HG02840 (cell line): ENCODE measurements around the gene FOSL1.
A peak's percentile ranks its signal among the peaks of the same experiment; 100 is the strongest.
"Not testable (repeated sequence)": the region's sequence is repeated elsewhere in the genome, so short reads cannot be mapped to it uniquely, and the experiment has no call there.

Experiments
- ATAC-seq: cut with Tn5 transposase; IDR thresholded peaks from one replicate; pipeline ENCODE4 v1.9.1; 2021; ENCODE audit warnings: mild to moderate bottlenecking, moderate library complexity, moderate number of reproducible peaks; ENCODE audit not compliant: unreplicated experiment, low FRiP score

FOSL1 gene

DNA sequence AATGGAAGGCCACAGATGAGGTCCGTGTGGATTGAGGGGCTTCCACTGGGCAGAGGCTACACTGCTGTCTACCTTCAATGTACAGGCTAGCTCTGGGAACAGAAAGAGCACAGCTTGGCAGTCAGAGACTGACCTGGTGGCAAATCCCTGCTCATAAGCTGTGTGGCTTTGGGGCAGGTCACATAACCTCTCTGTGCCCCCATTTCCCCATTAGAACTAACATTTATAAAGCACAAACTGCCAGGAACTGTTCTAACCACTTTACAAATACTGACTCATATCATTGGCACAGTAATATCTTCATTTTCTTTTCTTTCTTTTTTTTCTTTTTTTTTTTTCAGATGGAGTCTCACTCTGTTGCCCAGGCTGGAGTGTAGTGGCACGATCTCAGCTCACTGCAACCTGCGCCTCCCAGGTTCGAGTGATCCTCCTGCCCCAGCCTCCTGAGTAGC lies 3.1 kb downstream of the FOSL1 start:
- ATAC-seq = no peak

- no peak for ATAC-seq
Observed at GRCh38 chr11:65896034-65896999, 3.9 kb downstream of the FOSL1 start.

GRCh38 chr11:65895482-65895981 lies 4.7 kb downstream of the FOSL1 start:
- ATAC-seq = no peak

GRCh38 chr11:65894034-65894591 lies 6.1 kb downstream of the FOSL1 start:
- ATAC-seq = no peak

- ATAC-seq = no peak
Observed at GRCh38 chr11:65892661-65893317, 7.4 kb downstream of the FOSL1 start.

- not testable (repeated sequence) for ATAC-seq
Observed at GRCh38 chr11:65892137-65892540, 8.0 kb downstream of the FOSL1 start.

DNA sequence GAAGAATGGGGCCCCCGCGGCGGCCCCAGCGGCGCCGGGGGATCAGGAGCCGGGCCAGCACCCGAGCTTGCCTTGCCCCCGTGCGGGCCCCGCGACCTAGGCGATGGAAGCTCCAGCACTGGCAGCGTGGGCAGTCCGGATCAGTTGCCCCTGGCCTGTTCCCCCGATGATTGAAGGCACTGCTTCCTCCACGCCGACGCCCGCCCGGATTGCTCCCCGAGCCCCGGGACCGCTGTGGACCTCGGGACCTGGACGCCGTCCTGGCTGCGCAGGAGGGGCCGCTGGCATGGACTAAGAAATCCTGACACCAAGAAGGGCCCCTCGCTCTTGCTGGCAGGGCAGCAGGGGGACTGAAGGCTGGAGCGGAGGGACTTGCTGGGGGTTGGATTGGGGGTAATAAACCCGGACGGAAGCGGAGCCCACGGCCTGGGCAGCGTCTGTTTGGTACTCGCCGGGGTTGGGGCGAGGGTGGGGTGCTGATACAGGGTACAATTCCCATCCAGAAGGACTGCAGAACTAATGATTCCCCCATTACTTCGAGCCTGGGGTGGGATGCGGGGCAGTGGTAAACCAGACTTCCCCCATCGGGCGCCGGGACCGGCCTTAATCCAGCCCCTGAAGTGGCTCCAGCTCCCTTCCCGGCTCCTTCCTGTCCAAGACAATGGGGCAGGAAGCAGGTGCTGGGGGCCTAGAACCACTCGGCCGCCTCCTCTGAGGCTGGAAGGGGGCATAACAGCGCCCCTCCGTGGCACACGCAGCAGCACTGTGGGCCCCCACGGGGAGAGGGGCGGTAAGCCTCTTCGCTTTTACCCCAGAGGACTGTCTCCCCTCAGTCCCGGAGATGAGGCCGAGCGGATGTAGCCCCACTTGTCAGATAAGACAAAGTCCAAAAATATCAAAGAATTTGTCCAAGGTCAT lies 8.7 kb downstream of the FOSL1 start:
- no peak for ATAC-seq

DNA sequence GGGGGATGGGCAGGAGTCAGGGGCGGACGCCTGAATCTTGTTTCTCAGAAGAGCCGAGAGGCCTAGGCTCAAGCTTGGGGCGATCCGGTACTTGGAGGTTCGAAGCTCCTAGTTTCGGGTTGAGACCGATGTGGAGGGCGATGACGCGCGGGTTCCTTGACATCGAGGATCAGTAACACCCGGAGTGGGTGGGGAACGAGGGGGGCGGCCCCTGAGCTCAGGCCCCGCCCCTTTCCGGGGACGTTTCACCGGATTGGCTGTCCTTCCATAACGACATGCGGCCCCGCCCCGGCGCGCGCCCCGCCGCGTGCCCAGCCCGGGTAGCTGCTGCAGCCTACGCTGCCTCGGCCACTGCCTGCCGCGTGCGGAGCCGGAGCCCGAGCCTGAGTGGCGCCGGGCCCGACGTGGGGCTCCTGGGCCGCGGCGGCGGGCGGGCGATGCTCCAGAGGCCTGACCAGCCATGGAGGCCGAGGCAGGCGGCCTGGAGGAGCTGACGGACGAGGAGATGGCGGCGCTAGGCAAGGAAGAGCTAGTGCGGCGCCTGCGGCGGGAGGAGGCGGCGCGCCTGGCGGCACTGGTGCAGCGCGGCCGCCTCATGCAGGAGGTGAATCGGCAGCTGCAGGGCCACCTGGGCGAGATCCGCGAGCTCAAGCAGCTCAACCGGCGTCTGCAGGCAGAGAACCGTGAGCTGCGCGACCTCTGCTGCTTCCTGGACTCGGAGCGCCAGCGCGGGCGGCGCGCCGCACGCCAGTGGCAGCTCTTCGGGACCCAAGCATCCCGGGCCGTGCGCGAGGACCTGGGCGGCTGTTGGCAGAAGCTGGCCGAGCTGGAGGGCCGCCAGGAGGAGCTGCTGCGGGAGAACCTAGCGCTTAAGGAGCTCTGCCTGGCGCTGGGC lies 9.6 kb downstream of the FOSL1 start, which contains the start of gene CCDC85B:
TSS of gene CCDC85B (plus strand) at position 350 of the 895 bp plus-strand sequence. CDS start at position 461, 111 bp downstream.
- ATAC-seq = peak; percentile 48

GRCh38 chr11:65888163-65888814 lies 11.9 kb downstream of the FOSL1 start, which contains the start of gene FIBP:
Gene FIBP (minus strand): TSS chr11:65888471. CDS start chr11:65888418, 53 bp downstream.
- ATAC-seq = peak; percentile 54

DNA sequence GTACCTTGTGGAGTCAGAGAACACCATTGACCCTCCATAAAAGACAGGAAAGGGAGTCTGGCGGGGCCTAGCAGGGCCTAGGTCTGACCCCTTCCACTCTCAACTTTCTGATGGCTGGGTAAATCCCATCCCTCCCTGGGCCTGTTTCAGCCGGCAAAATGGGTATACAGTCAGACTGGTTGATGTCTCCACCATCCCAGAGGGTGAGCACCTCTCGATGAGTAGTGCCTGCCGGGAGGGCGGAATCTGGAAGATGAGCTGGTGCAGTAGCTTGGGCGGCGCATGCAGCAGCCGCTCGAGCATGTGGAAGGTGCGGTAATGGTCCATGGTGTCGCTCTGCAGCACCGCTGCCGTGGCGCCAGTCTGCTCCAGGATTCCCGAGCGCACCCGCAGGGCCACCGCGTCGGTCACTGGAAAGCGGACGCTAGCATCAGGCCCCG lies 12.4 kb downstream of the FOSL1 start:
- ATAC-seq = no peak

DNA sequence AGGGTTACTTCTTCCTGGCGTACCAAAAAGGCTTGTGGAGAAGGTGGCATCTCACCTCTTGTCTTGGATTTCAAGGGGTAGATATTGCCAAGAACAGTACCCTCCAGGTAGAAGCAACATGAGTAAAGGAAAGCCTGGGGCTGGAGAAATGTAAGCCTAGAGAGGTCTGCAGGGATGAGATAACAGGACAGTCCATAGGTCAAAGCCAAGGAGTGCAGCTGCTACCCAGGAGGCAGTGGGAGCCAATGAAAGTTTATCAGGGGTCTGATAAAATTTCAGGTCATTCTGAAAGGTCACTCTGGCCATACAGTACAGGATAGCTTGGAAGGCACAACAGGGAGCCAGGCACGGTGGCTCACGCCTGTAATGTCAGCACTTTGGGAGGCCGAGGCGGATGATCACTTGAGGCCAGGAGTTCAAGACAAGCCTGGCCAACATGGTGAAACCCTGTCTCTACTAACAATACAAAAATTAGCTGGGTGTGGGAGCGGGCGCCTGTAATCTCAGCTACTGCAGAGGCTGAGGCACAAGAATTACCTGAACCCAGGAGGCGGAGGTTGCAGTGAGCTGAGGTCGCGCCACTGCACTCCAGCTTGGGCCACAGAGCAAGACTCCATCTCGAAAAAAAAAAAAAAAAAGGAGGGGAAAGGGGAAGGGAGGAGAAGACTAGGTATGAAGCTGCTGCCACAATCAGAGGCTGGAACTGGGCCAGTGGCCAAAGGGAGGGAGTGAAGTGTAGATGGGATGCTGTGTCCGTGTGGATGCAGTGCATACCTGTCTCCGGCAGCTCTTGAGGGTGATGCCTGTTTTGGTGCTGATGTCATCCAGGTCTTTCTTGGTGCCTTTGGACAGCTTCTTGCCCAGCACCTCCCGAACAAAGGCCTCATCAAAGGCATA lies 13.1 kb downstream of the FOSL1 start:
- ATAC-seq = no peak

DNA sequence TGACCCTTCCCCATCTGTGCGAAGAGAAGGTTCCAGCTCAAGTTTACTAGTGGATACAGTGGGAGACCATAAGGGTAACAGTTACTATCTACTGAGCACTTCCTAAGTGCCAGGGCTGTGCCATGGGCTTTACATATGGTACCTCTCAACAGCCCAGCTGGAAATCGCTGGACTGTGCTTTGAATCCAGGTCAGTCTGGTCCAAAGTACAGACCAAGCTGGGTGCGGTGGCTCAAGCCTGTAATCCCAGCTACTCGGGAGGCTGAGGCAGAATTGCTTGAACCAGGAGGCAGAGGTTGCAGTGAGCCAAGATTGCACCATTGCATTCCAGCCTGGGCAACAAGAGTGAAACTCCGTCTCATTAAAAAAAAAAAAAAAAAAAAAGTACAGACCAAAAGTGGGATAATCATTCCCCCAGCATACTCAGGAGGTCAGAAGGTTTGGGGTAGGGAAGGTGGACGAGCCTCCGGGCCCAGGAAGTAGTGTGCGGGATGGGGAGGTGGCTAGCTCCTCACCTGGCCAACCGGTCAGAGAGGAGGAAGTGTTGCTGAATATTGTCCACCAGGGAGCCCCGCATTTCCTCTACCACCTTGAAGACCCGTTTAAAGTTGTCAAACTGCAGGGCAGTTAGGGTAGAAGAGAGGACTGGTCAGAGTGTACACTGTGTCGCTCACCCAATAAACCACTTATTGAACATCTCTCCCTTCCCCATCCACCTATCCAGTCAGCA lies 14.2 kb downstream of the FOSL1 start:
- ATAC-seq = no peak

GRCh38 chr11:65885231-65885630 lies 15.0 kb downstream of the FOSL1 start:
- no peak for ATAC-seq

GRCh38 chr11:65884716-65885092 lies 15.5 kb downstream of the FOSL1 start:
- no peak for ATAC-seq

GRCh38 chr11:65883786-65884715 lies 16.1 kb downstream of the FOSL1 start:
- ATAC-seq = no peak
